Measurements from ENCODE around the gene BDNF. TPM values are rescaled to one million over a fixed set of nuclear protein-coding genes. Genes with fewer than 3 reads are reported as not detected.

BDNF gene
- total RNA-seq, 2 experiments from 2014 or later: not detected

- Histone ChIP-seq H3K4me3 (ENCODE audit: low read depth, low read length, poor library complexity, severe bottlenecking) (no peak overlapping the region), H3K9me3 (ENCODE audit: low read length) (no peaks in the 10 kb centered on the region), H3K79me2 (ENCODE audit: insufficient read depth, low read depth, low read length) (no peaks in the 10 kb centered on the region), H3K9me2 (ENCODE audit: insufficient read depth, low read length) (no peaks in the 10 kb centered on the region), H3K4me2 (ENCODE audit: low read length) (no peak overlapping the region), H2AFZ (ENCODE audit: low read length) (no peak overlapping the region), H3K36me3 (ENCODE audit: insufficient read depth, low read length) (no peaks in the 10 kb centered on the region), H4K20me1 (ENCODE audit: insufficient read depth, low read length) (no peaks in the 10 kb centered on the region), H3K27ac (ENCODE audit: low read depth, low read length, poor library complexity, severe bottlenecking) (no peak overlapping the region), H3K4me1 (ENCODE audit: insufficient read depth, low read length, poor library complexity, severe bottlenecking) (no peaks in the 10 kb centered on the region)
- no peak for TF ChIP-seq CTCF (conservative IDR thresholded peaks at IDR 0.05; ENCODE audit: low read length)
- TF ChIP-seq EZH2phosphoT487 (IDR thresholded peaks at IDR 0.05; ENCODE audit: borderline replicate concordance, low read depth, low read length): no peak
- ChIA-PET CTCF (ENCODE audit: unreplicated experiment) (no interaction called here), POLR2A (interaction anchor here (0.6 kb wide), 1 partner anchor 19 kb away, joined by 3 read pairs; no protein-coding TSS in a partner anchor)
- intact Hi-C loops (cut with micrococcal nuclease; ENCODE audit: unreplicated experiment): no loop called here
- no peak for DNase-seq (ENCODE audit: low spot score)
- no TSS peak for BruUV-seq (replicated peaks)
Observed at GRCh38 chr11:27646051-27646818, 54.0 kb downstream of the BDNF start.

- ChIA-PET POLR2A (interaction anchor here (0.6 to 0.9 kb wide), 4 partner anchors 20 to 60 kb away, joined by 3 to 4 read pairs (median 3); no protein-coding TSS in a partner anchor), CTCF (ENCODE audit: unreplicated experiment) (no interaction called here)
- H3K79me2 ChIP-seq (ENCODE audit: insufficient read depth, low read depth, low read length): no peaks in the 10 kb centered on the region
- no TSS peak for BruUV-seq (replicated peaks)
- H3K4me1 ChIP-seq (ENCODE audit: insufficient read depth, low read length, poor library complexity, severe bottlenecking): no peaks in the 10 kb centered on the region
- intact Hi-C loops (cut with micrococcal nuclease; ENCODE audit: unreplicated experiment): no loop called here
- no peak for DNase-seq (ENCODE audit: low spot score)
- H3K4me3 ChIP-seq (ENCODE audit: low read depth, low read length, poor library complexity, severe bottlenecking): no peak overlapping the region
- no peaks in the 10 kb centered on the region for H3K9me2 ChIP-seq (ENCODE audit: insufficient read depth, low read length)
- H3K4me2 ChIP-seq (ENCODE audit: low read length): no peak overlapping the region
- no peaks in the 10 kb centered on the region for H4K20me1 ChIP-seq (ENCODE audit: insufficient read depth, low read length)
- no peaks in the 10 kb centered on the region for H3K36me3 ChIP-seq (ENCODE audit: insufficient read depth, low read length)
- no peak overlapping the region for H2AFZ ChIP-seq (ENCODE audit: low read length)
- TF ChIP-seq EZH2phosphoT487 (IDR thresholded peaks at IDR 0.05; ENCODE audit: borderline replicate concordance, low read depth, low read length) (no peak), CTCF (conservative IDR thresholded peaks at IDR 0.05; ENCODE audit: low read length) (no peak)
- H3K27ac ChIP-seq (ENCODE audit: low read depth, low read length, poor library complexity, severe bottlenecking): no peak overlapping the region
- H3K9me3 ChIP-seq (ENCODE audit: low read length): no peaks in the 10 kb centered on the region
Observed at GRCh38 chr11:27642954-27643353, 57.3 kb downstream of the BDNF start.

- Histone ChIP-seq H3K36me3 (ENCODE audit: insufficient read depth, low read length) (no peaks in the 10 kb centered on the region), H4K20me1 (ENCODE audit: insufficient read depth, low read length) (no peaks in the 10 kb centered on the region), H3K9me2 (ENCODE audit: insufficient read depth, low read length) (no peaks in the 10 kb centered on the region), H2AFZ (ENCODE audit: low read length) (no peak overlapping the region), H3K4me2 (ENCODE audit: low read length) (no peak overlapping the region), H3K9me3 (ENCODE audit: low read length) (no peaks in the 10 kb centered on the region), H3K27ac (ENCODE audit: low read depth, low read length, poor library complexity, severe bottlenecking) (no peak overlapping the region), H3K4me3 (ENCODE audit: low read depth, low read length, poor library complexity, severe bottlenecking) (no peak overlapping the region), H3K79me2 (ENCODE audit: insufficient read depth, low read depth, low read length) (no peaks in the 10 kb centered on the region), H3K4me1 (ENCODE audit: insufficient read depth, low read length, poor library complexity, severe bottlenecking) (no peaks in the 10 kb centered on the region)
- no peak for TF ChIP-seq EZH2phosphoT487 (IDR thresholded peaks at IDR 0.05; ENCODE audit: borderline replicate concordance, low read depth, low read length)
- TF ChIP-seq CTCF (conservative IDR thresholded peaks at IDR 0.05; ENCODE audit: low read length): no peak
- intact Hi-C loops (cut with micrococcal nuclease; ENCODE audit: unreplicated experiment): no loop called here
- DNase-seq (ENCODE audit: low spot score): no peak
- POLR2A ChIA-PET: interaction anchor here (0.6 kb wide), 1 partner anchor 267 kb away, joined by 4 read pairs; no protein-coding TSS in a partner anchor
- BruUV-seq (replicated peaks): no TSS peak
- CTCF ChIA-PET (ENCODE audit: unreplicated experiment): no interaction called here
Observed at GRCh38 chr11:27640954-27641353, 59.3 kb downstream of the BDNF start.

All from OCI-LY7 (cell line).